Psoas muscle (tissue), 8 donors: ENCODE measurements around the gene IL36G. TPM values are rescaled to one million over a fixed set of nuclear protein-coding genes. Genes with fewer than 3 reads are reported as not detected.
"Not testable (repeated sequence)": the region's sequence is repeated elsewhere in the genome, so short reads cannot be mapped to it uniquely, and the experiment has no call there.

Experiments
- ATAC-seq, 4 donors: fragments of 200-7000 bp; cut with Tn5 transposase; one replicate each; pipeline ENCODE4 v1.9.1; 2020; ENCODE audit warnings: moderate library complexity in 3 of 4, mild to moderate bottlenecking in 2 of 4
- DNase-seq, 2 donors: peaks; one replicate each; pipeline ENCODE4 v3.0.0-alpha.2; 2020
- H3K27ac ChIP-seq: fragments of 200-600 bp; one replicate; pipeline ENCODE4 v1.8.0; 2022
- H3K27me3 ChIP-seq, 3 donors: fragments of 200-600 bp in 1 of 3; one replicate each; pipeline versions ENCODE4 v1.6.1 to v1.8.0; 2013 to 2022; ENCODE audit warnings: low read length in 2 of 3, mild to moderate bottlenecking in 2 of 3, moderate library complexity in 1 of 3; ENCODE audit not compliant: insufficient read depth in 3 of 3
- H3K36me3 ChIP-seq, 2 donors: fragments of 200-600 bp in 1 of 2; one replicate each; pipeline versions ENCODE4 v1.6.1 to v1.8.0; 2013 to 2022; ENCODE audit warnings: low read depth in 1 of 2, mild to moderate bottlenecking in 1 of 2, moderate library complexity in 1 of 2; ENCODE audit not compliant: insufficient read depth in 1 of 2
- H3K4me1 ChIP-seq: fragments of 200-600 bp; one replicate; pipeline ENCODE4 v1.8.0; 2022
- H3K4me3 ChIP-seq: fragments of 200-600 bp; one replicate; pipeline ENCODE4 v1.8.0; 2022; ENCODE audit warnings: mild to moderate bottlenecking
- H3K9me3 ChIP-seq: fragments of 200-600 bp; one replicate; pipeline ENCODE4 v1.8.0; 2022
- CTCF ChIP-seq: fragments of 200-600 bp; IDR thresholded peaks from one replicate; pipeline ENCODE4 v1.8.0; 2022; ENCODE audit warnings: antibody characterized with exemption
- WGBS, 3 donors: extraction: QIAGEN DNeasy Blood & Tissue Kit; methylation state at CpG; one replicate each; pipeline versions ENCODE4 v1.1.6 to v1.1.7; 2013; 5-methylcytosine and 5-hydroxymethylcytosine counted together
- intact Hi-C, 2 donors: fragments of 100-400 bp; cut with DNase I; formaldehyde crosslinking; loops; one replicate each; pipeline versions ENCODE4 v1.11.0 to v1.14.2; 2022
- long read RNA-seq, 2 donors: library from polyadenylated mRNA; unstranded; transcript quantifications; one replicate each; pipeline ENCODE4 v2.0.0, GENCODE V29; 2021
- polyA plus RNA-seq, 3 donors: library from polyadenylated mRNA; stranded (reverse); fragments of 200-250 nt; gene quantifications; one replicate each; pipeline ENCODE4 v1.2.3, GENCODE V29; 2013
- total RNA-seq, 4 donors: library from RNA; stranded (reverse); fragmentation: NEBNext Ultra II Directional in 2 of 4; extraction: Animal tissue kit (Norgen Biotek cat#: 25700) in 2 of 4; gene quantifications; one replicate each; pipeline versions ENCODE4 v1.2.1 to v1.2.4, GENCODE V29; 2021 to 2023
- donor health status: healthy with polysubstance abuse.
- donor health status: DM: no; HTN: no; CAD: no; lungs with moderate emphysema.
- donor health status: Bipolar disorder and iron deficiency.
- donor health status: healthy.
- donor health status: DM: yes; HTN: yes; CAD: no.
- donor health status: DM: no; HTN: no; CAD: no.
- donor health status: DM: no; HTN: no; CAD: no.
- donor health status: DM: yes; HTN: yes; CAD: no.

IL36G gene
- total RNA-seq (not detected), polyA plus RNA-seq (not detected)
- long read RNA-seq, donor 1: 0 reads
- long read RNA-seq, donor 2: 0 reads

- TF ChIP-seq CTCF: no peak
- intact Hi-C loops: no loop called here
- 65 to 75% (median 69%) methylated on average over 7 of the region's 7 CpGs for WGBS, 3 donors
- no peak for DNase-seq
- H3K27me3 ChIP-seq: no peaks in the 10 kb centered on the region
- no peak for ATAC-seq
- H3K4me3 ChIP-seq: no peak within 1 kb of the TSS
- no peaks in the 10 kb centered on the region for H3K9me3 ChIP-seq
- H3K36me3 ChIP-seq: no peaks in the 10 kb centered on the region
- no peaks in the 10 kb centered on the region for H3K4me1 ChIP-seq
- no peak within 1 kb of the TSS for H3K27ac ChIP-seq
Observed at GRCh38 chr2:112977559-112978056, at the start of gene IL36G. IL36G (plus strand) TSS chr2:112978006; CDS start chr2:112978639, 633 bp downstream.

- TF ChIP-seq CTCF: no peak
- Histone ChIP-seq H3K27me3 (no peaks in the 10 kb centered on the region), H3K36me3 (no peaks in the 10 kb centered on the region), H3K4me1 (no peaks in the 10 kb centered on the region), H3K4me3 (no peak overlapping the region), H3K27ac (no peak overlapping the region), H3K9me3 (no peaks in the 10 kb centered on the region)
- DNase-seq (no peak), ATAC-seq (no peak)
- 88 to 91% (median 88%) methylated on average over 12 of the region's 12 CpGs for WGBS, 3 donors
- intact Hi-C loops: no loop called here
Observed at GRCh38 chr2:112933261-112933660, 44.5 kb upstream of the IL36G start.

- ATAC-seq, H3K36me3 ChIP-seq, H3K4me3 ChIP-seq, H3K27me3 ChIP-seq, intact Hi-C loops, H3K27ac ChIP-seq, DNase-seq, H3K4me1 ChIP-seq, H3K9me3 ChIP-seq: not testable (repeated sequence)
- WGBS, 3 donors: 32 to 36% (median 36%) methylated on average over 2 of the region's 2 CpGs
Observed at GRCh38 chr2:112934117-112934516, 43.7 kb upstream of the IL36G start.

GRCh38 chr2:112936927-112937232 is 40.9 kb upstream of the IL36G start:
- Histone ChIP-seq H3K4me3 (no peak overlapping the region), H3K4me1 (no peaks in the 10 kb centered on the region), H3K9me3 (no peaks in the 10 kb centered on the region), H3K36me3 (no peaks in the 10 kb centered on the region), H3K27ac (no peak overlapping the region), H3K27me3 (no peaks in the 10 kb centered on the region)
- intact Hi-C loops: no loop called here
- 57 to 72% (median 68%) methylated on average over 2 of the region's 2 CpGs for WGBS, 3 donors
- DNase-seq (no peak), ATAC-seq (no peak)
- TF ChIP-seq CTCF: no peak

GRCh38 chr2:112938904-112939303 is 38.9 kb upstream of the IL36G start:
- Histone ChIP-seq H3K4me1 (no peaks in the 10 kb centered on the region), H3K36me3 (no peaks in the 10 kb centered on the region), H3K27ac (no peak overlapping the region), H3K27me3 (no peaks in the 10 kb centered on the region), H3K9me3 (no peaks in the 10 kb centered on the region), H3K4me3 (no peak overlapping the region)
- intact Hi-C loops: no loop called here
- TF ChIP-seq CTCF: no peak
- no peak for DNase-seq
- WGBS, 3 donors: 84 to 86% (median 85%) methylated on average over 5 of the region's 5 CpGs
- no peak for ATAC-seq
